IMR-90 (cell line): Measurements from ENCODE around the gene LETM1. TPM values are rescaled to one million over a fixed set of nuclear protein-coding genes. Genes with fewer than 3 reads are reported as not detected.

Source experiments
- ATAC-seq: fragments of 200-7000 bp; cut with Tn5 transposase; 2 replicates; pipeline ENCODE4 v1.9.1; 2020; ENCODE audit warnings: low read depth, mild to moderate bottlenecking, moderate library complexity
- BruUV-seq: library from RNA; stranded (reverse); fragments of 400-500 nt; replicated peaks from 2 replicates; lab custom pipeline; 2021; lab: Mats Ljungman, UMichigan
- CTCF ChIA-PET: fragments of 300-600 bp; formaldehyde crosslinking; extraction: SDS; loops from one replicate; lab custom pipeline; 2021; ENCODE audit warnings: antibody characterized with exemption; lab: Yijun Ruan, JAX
- POLR2A ChIA-PET: fragments of 300-600 bp; sonication (Branson Sonifier 250); formaldehyde crosslinking; loops from one replicate; lab custom pipeline; 2022; ENCODE audit warnings: antibody characterized with exemption; ENCODE audit not compliant: unreplicated experiment; lab: Charles Lee
- DNase-seq: peaks from one replicate; pipeline ENCODE4 v3.0.0; 2013
- H2AFZ ChIP-seq: replicated peaks from 2 replicates; pipeline ENCODE3; 2013; ENCODE audit warnings: low read length, mild to moderate bottlenecking; ENCODE audit not compliant: poor library complexity
- H2AK5ac ChIP-seq: 2 replicates; pipeline ENCODE4 v1.6.1; 2013; ENCODE audit warnings: low read depth, low read length, inconsistent platforms
- H2AK9ac ChIP-seq: replicated peaks from 2 replicates; pipeline ENCODE3; 2013; ENCODE audit warnings: mild to moderate bottlenecking, low read depth, low read length, moderate library complexity; ENCODE audit not compliant: poor library complexity
- H2BK120ac ChIP-seq: 2 replicates; pipeline ENCODE4 v1.6.1; 2013; ENCODE audit warnings: low read depth, low read length, inconsistent platforms
- H2BK15ac ChIP-seq: 3 replicates; pipeline ENCODE4 v1.6.1; 2013; ENCODE audit warnings: low read depth, low read length, inconsistent platforms
- H2BK20ac ChIP-seq: 2 replicates; pipeline ENCODE4 v1.6.1; 2013; ENCODE audit warnings: low read depth, mild to moderate bottlenecking, inconsistent platforms, low read length, moderate library complexity
- H2BK5ac ChIP-seq: 2 replicates; pipeline ENCODE4 v1.6.1; 2013; ENCODE audit warnings: mild to moderate bottlenecking, low read depth, low read length, inconsistent platforms; ENCODE audit not compliant: poor library complexity, severe bottlenecking
- H3K14ac ChIP-seq: replicated peaks from 2 replicates; pipeline ENCODE4 v1.6.1; 2013; ENCODE audit warnings: low read depth, low read length, inconsistent platforms
- H3K18ac ChIP-seq: 2 replicates; pipeline ENCODE4 v1.6.1; 2013; ENCODE audit warnings: low read depth, low read length, control low read depth
- H3K23ac ChIP-seq: 2 replicates; pipeline ENCODE4 v1.6.1; 2013; ENCODE audit warnings: low read depth, low read length, inconsistent platforms
- H3K27ac ChIP-seq: 2 replicates; pipeline ENCODE4 v1.5.1; 2013; ENCODE audit warnings: mild to moderate bottlenecking, control low read depth, low read length; ENCODE audit not compliant: insufficient read depth
- H3K27me3 ChIP-seq: 2 replicates; pipeline ENCODE4 v1.6.1; 2013; ENCODE audit warnings: low read length; ENCODE audit not compliant: control insufficient read depth, insufficient read depth
- H3K36me3 ChIP-seq: 2 replicates; pipeline ENCODE4 v1.6.1; 2013; ENCODE audit warnings: low read length, mixed read lengths; ENCODE audit not compliant: control insufficient read depth, insufficient read depth
- H3K4ac ChIP-seq: 2 replicates; pipeline ENCODE4 v1.6.1; 2013; ENCODE audit warnings: low read depth, low read length, inconsistent platforms
- H3K4me1 ChIP-seq: 2 replicates; pipeline ENCODE4 v1.6.1; 2013; ENCODE audit warnings: low read length, mixed read lengths; ENCODE audit not compliant: control insufficient read depth, insufficient read depth
- H3K4me2 ChIP-seq: 2 replicates; pipeline ENCODE4 v1.6.1; 2013; ENCODE audit warnings: low read depth, mild to moderate bottlenecking, control low read depth, low read length, moderate library complexity
- H3K4me3 ChIP-seq: 2 replicates; pipeline ENCODE4 v1.5.1; 2013; ENCODE audit warnings: low read depth, mild to moderate bottlenecking, control low read depth, low read length, moderate library complexity; ENCODE audit not compliant: insufficient read depth
- H3K56ac ChIP-seq: 2 replicates; pipeline ENCODE4 v1.6.1; 2013; ENCODE audit warnings: low read length, inconsistent platforms; ENCODE audit not compliant: insufficient read depth; ENCODE audit errors: extremely low read depth
- H3K79me1 ChIP-seq, 2 experiments: 2 replicates each; pipeline ENCODE4 v1.6.1; 2013; ENCODE audit warnings: low read length in 2 of 2, inconsistent platforms in 1 of 2, low read depth in 1 of 2
- H3K9ac ChIP-seq: 2 replicates; pipeline ENCODE4 v1.6.1; 2013; ENCODE audit warnings: low read depth, low read length, control low read depth
- H3K9me1 ChIP-seq: 2 replicates; pipeline ENCODE4 v1.6.1; 2013; ENCODE audit warnings: low read length, inconsistent platforms; ENCODE audit not compliant: insufficient read depth
- H3K9me3 ChIP-seq: 2 replicates; pipeline ENCODE4 v1.6.1; 2013; ENCODE audit warnings: low read length; ENCODE audit not compliant: control insufficient read depth, insufficient read depth
- H4K20me1 ChIP-seq: 2 replicates; pipeline ENCODE4 v1.6.1; 2013; ENCODE audit warnings: low read length, inconsistent platforms; ENCODE audit not compliant: insufficient read depth
- H4K5ac ChIP-seq: 2 replicates; pipeline ENCODE4 v1.6.1; 2013; ENCODE audit warnings: mild to moderate bottlenecking, low read depth, low read length, control low read depth
- H4K8ac ChIP-seq, 2 experiments: 2 replicates each; pipeline ENCODE4 v1.6.1; 2013; ENCODE audit warnings: low read depth in 2 of 2, low read length in 2 of 2, control low read depth in 1 of 2, inconsistent platforms in 1 of 2
- H4K91ac ChIP-seq: 2 replicates; pipeline ENCODE4 v1.6.1; 2013; ENCODE audit warnings: low read depth, low read length, inconsistent platforms; ENCODE audit not compliant: insufficient read depth
- BHLHE40 ChIP-seq: fragments of 150-350 bp; IDR thresholded peaks from 2 replicates; pipeline ENCODE4 v1.6.1; 2016; ENCODE audit warnings: mild to moderate bottlenecking, low read depth, low read length
- CEBPB ChIP-seq: IDR thresholded peaks from 2 replicates; pipeline ENCODE4 v1.6.1; 2012; ENCODE audit warnings: low read depth, low read length, improper control_type of control experiment
- CHD1 ChIP-seq: IDR thresholded peaks from 2 replicates; pipeline ENCODE4 v1.6.1; 2012; ENCODE audit warnings: low read depth, low read length, improper control_type of control experiment
- CTCF ChIP-seq: conservative IDR thresholded peaks from 2 replicates; pipeline ENCODE4 v1.5.1; 2012; ENCODE audit warnings: mild to moderate bottlenecking, low read depth, low read length, improper control_type of control experiment
- FOS ChIP-seq: fragments of 150-350 bp; IDR thresholded peaks from 2 replicates; pipeline ENCODE4 v1.6.1; 2016; ENCODE audit warnings: low read depth, low read length
- MAFK ChIP-seq: IDR thresholded peaks from 2 replicates; pipeline ENCODE4 v1.6.1; 2012; ENCODE audit warnings: low read depth, low read length, improper control_type of control experiment
- MAZ ChIP-seq: IDR thresholded peaks from 2 replicates; pipeline ENCODE4 v1.6.1; 2012; ENCODE audit warnings: low read depth, mild to moderate bottlenecking, low read length, improper control_type of control experiment, moderate library complexity, borderline replicate concordance
- MXI1 ChIP-seq: IDR thresholded peaks from 2 replicates; pipeline ENCODE4 v1.6.1; 2012; ENCODE audit warnings: low read depth, mild to moderate bottlenecking, low read length, moderate library complexity, borderline replicate concordance
- NFE2L2 ChIP-seq: fragments of 150-350 bp; IDR thresholded peaks from 2 replicates; pipeline ENCODE4 v1.6.1; 2016; ENCODE audit warnings: low read depth, mild to moderate bottlenecking, low read length
- POLR2A ChIP-seq: IDR thresholded peaks from 2 replicates; pipeline ENCODE4 v1.6.1; 2012; ENCODE audit warnings: mild to moderate bottlenecking, low read depth, low read length
- RAD21 ChIP-seq: IDR thresholded peaks from 2 replicates; pipeline ENCODE4 v1.6.1; 2012; ENCODE audit warnings: low read length, improper control_type of control experiment
- RCOR1 ChIP-seq: IDR thresholded peaks from 2 replicates; pipeline ENCODE4 v1.6.1; 2012; ENCODE audit warnings: mild to moderate bottlenecking, low read length, improper control_type of control experiment; ENCODE audit not compliant: insufficient replicate concordance
- RFX5 ChIP-seq: IDR thresholded peaks from 2 replicates; pipeline ENCODE4 v1.8.0; 2012; ENCODE audit warnings: low read depth, mild to moderate bottlenecking, low read length, moderate library complexity
- SMC3 ChIP-seq: fragments of 150-350 bp; IDR thresholded peaks from 2 replicates; pipeline ENCODE4 v1.6.1; 2016; ENCODE audit warnings: low read depth, mild to moderate bottlenecking, antibody characterized with exemption, low read length, moderate library complexity
- USF2 ChIP-seq: fragments of 150-350 bp; IDR thresholded peaks from 2 replicates; pipeline ENCODE4 v1.6.1; 2017; ENCODE audit warnings: mild to moderate bottlenecking, antibody characterized with exemption, low read length, low read depth
- WGBS, 2 experiments: methylation state at CpG; one replicate each; pipeline versions ENCODE4 v1.1.5 to v1.1.7; 2013; ENCODE audit warnings: missing lambda C conversion rate in 2 of 2; ENCODE audit not compliant: insufficient read length in 1 of 2; ENCODE audit errors: extremely low coverage in 2 of 2; 5-methylcytosine and 5-hydroxymethylcytosine counted together
- dilution Hi-C: fragments of 300-500 bp; cut with HindIII; formaldehyde crosslinking; loops from one replicate; pipeline ENCODE4 v1.14.3; 2018; ENCODE audit warnings: low sequenced_read_pairs; ENCODE audit not compliant: unreplicated experiment
- in situ Hi-C: fragments of 300-500 bp; cut with MboI; formaldehyde crosslinking; loops from 3 replicates; pipeline ENCODE4 v1.14.3; 2019; ENCODE audit warnings: low sequenced_read_pairs, inconsistent platforms, mixed read lengths
- intact Hi-C: fragments of 100-400 bp; cut with micrococcal nuclease; formaldehyde crosslinking; loops from 2 replicates; pipeline ENCODE4 v1.10.0; 2022
- polyA plus RNA-seq, 3 experiments: library from polyadenylated mRNA; depleted of rRNA; stranded (reverse); fragments of >200 nt; gene quantifications; 2 replicates each; pipeline ENCODE4 v1.2.3, GENCODE V29; 2012; ENCODE audit warnings: low replicate concordance in 1 of 3
- total RNA-seq: library from RNA; depleted of rRNA; stranded (reverse); fragments of >200 nt; gene quantifications from 2 replicates; pipeline ENCODE4 v1.2.3, GENCODE V29; 2012

LETM1 gene
- total and polyA plus RNA-seq, 2 of the 4 experiments (the other 2 are of a cell fraction), result 25.0 to 49.3 TPM

- Histone ChIP-seq H3K27me3 (no peaks in the 10 kb centered on the region), H4K5ac (no peak overlapping the region; the same call in 1 of the 2 replicates), H3K9me3 (no peaks in the 10 kb centered on the region), H4K8ac (0 out of 4 replicates have a peak overlapping the region, but pooled peaks of 1 of the 2 experiments have one; percentile 30), H3K79me1 (peaks cover 0 to 27% of the 10 kb centered on the region in 2 experiments; a peak in 2 of 4 replicates), H4K91ac (no peak overlapping the region; the same call in 1 of the 2 replicates), H2BK120ac (no peak overlapping the region), H2AK9ac (no peak overlapping the region), H3K14ac (no peak overlapping the region), H2AK5ac (no peak overlapping the region), H2AFZ (no peak overlapping the region), H2BK20ac (no peak overlapping the region), H4K20me1 (peaks cover 75% of the 10 kb centered on the region), H2BK15ac (no peak overlapping the region), H3K56ac (no peak overlapping the region), H3K4me3 (no peak overlapping the region), H3K27ac (no peak overlapping the region), H3K36me3 (no peaks in the 10 kb centered on the region), H3K4ac (0 out of 2 replicates have a peak overlapping the region, but pooled peaks have one; percentile 37), H3K18ac (no peak overlapping the region), H3K4me1 (peaks cover 15% of the 10 kb centered on the region), H3K9me1 (peaks cover 36% of the 10 kb centered on the region), H3K23ac (peak overlapping the region; percentile 71), H2BK5ac (no peak overlapping the region), H3K9ac (no peak overlapping the region), H3K4me2 (no peak overlapping the region)
- TF ChIP-seq SMC3 (no peak), USF2 (no peak), RCOR1 (no peak), MXI1 (no peak), FOS (no peak), CHD1 (no peak), RFX5 (no peak), MAZ (no peak), BHLHE40 (no peak), MAFK (no peak), NFE2L2 (no peak), CEBPB (no peak), CTCF (no peak), POLR2A (no peak), RAD21 (no peak)
- no CpG with 5 or more reads among the region's 1 CpG for WGBS, 2 experiments
- intact Hi-C loops, result no loop called here
- no peak for DNase-seq
- BruUV-seq, result no TSS peak
- ChIA-PET CTCF (interaction anchor here (0.6 kb wide), 2 partner anchors 10 to 50 kb away, joined by 4 read pairs; no protein-coding TSS in a partner anchor), POLR2A (no interaction called here)
- ATAC-seq, result no peak
- dilution Hi-C loops, result no loop called here
- in situ Hi-C loops, result no loop called here
These were observed 24.4 kb upstream of the LETM1 start for GRCh38 chr4:1880332-1880731.
